ENCODE measurements around the gene ZNF770. TPM values are rescaled to one million over a fixed set of nuclear protein-coding genes. Genes with fewer than 3 reads are reported as not detected.

Gene ZNF770
- total and polyA plus RNA-seq, 2 of the 4 experiments (the other 2 are of a cell fraction), result 9.4 to 26.5 TPM

- CTCF ChIA-PET, result no interaction called here
- H4K8ac ChIP-seq (ENCODE audit: low read depth in 2 of 2, low read length in 2 of 2), result no peak overlapping the region
- no peak overlapping the region for H2BK120ac ChIP-seq (ENCODE audit: low read depth, low read length)
- dilution Hi-C loops (cut with HindIII; ENCODE audit: low sequenced_read_pairs, unreplicated experiment), result no loop called here
- no CpG with 5 or more reads among the region's 6 CpGs for WGBS, 2 experiments (ENCODE audit: extremely low coverage in 2 of 2, insufficient read length in 1 of 2)
- H3K4me3 ChIP-seq (ENCODE audit: insufficient read depth, low read depth, low read length), result no peak overlapping the region
- no peaks in the 10 kb centered on the region; the same call in 1 of the 2 replicates for H4K20me1 ChIP-seq (ENCODE audit: insufficient read depth, low read length)
- no peak overlapping the region for H3K23ac ChIP-seq (ENCODE audit: low read depth, low read length)
- H3K9me1 ChIP-seq (ENCODE audit: insufficient read depth, low read length), result no peaks in the 10 kb centered on the region
- no peak overlapping the region for H2BK20ac ChIP-seq (ENCODE audit: low read depth, low read length)
- DNase-seq (peak; percentile 84), ATAC-seq (ENCODE audit: low read depth) (peak; percentile 64)
- in situ Hi-C loops (cut with MboI; ENCODE audit: low sequenced_read_pairs), result no loop called here
- H4K5ac ChIP-seq (ENCODE audit: low read depth, low read length), result no peak overlapping the region
- no peak overlapping the region for H2BK15ac ChIP-seq (ENCODE audit: low read depth, low read length)
- H3K36me3 ChIP-seq (ENCODE audit: control insufficient read depth, insufficient read depth, low read length), result peaks cover 13% of the 10 kb centered on the region
- no peak overlapping the region for H3K9ac ChIP-seq (ENCODE audit: low read depth, low read length)
- H3K27me3 ChIP-seq (ENCODE audit: control insufficient read depth, insufficient read depth, low read length), result no peaks in the 10 kb centered on the region
- H3K14ac ChIP-seq (replicated peaks; ENCODE audit: low read depth, low read length), result no peak overlapping the region
- BruUV-seq (replicated peaks), result no TSS peak
- intact Hi-C loops (cut with micrococcal nuclease), result no loop called here
- no peak overlapping the region for H2AFZ ChIP-seq (replicated peaks; ENCODE audit: low read length, poor library complexity)
- H2AK5ac ChIP-seq (ENCODE audit: low read depth, low read length), result no peak overlapping the region
- no peak overlapping the region for H3K4me2 ChIP-seq (ENCODE audit: low read depth, low read length)
- TF ChIP-seq CHD1 (IDR thresholded peaks at IDR 0.05; ENCODE audit: low read depth, low read length), result no peak
- no peak for TF ChIP-seq MAZ (IDR thresholded peaks at IDR 0.05; ENCODE audit: borderline replicate concordance, low read depth, low read length)
- no peak for TF ChIP-seq ELK1 (IDR thresholded peaks at IDR 0.05; ENCODE audit: borderline replicate concordance, low read depth, low read length)
- TF ChIP-seq POLR2A (IDR thresholded peaks at IDR 0.05; ENCODE audit: low read depth, low read length), result no peak
- no peak for TF ChIP-seq NFE2L2 (IDR thresholded peaks at IDR 0.05; ENCODE audit: low read depth, low read length)
- no peak for TF ChIP-seq SMC3 (IDR thresholded peaks at IDR 0.05; ENCODE audit: low read depth, low read length)
- no peak for TF ChIP-seq FOS (IDR thresholded peaks at IDR 0.05; ENCODE audit: low read depth, low read length)
- no peak for TF ChIP-seq RCOR1 (IDR thresholded peaks at IDR 0.05; ENCODE audit: insufficient replicate concordance, low read length)
- TF ChIP-seq MAFK (IDR thresholded peaks at IDR 0.05; ENCODE audit: low read depth, low read length), result no peak
- TF ChIP-seq CEBPB (IDR thresholded peaks at IDR 0.05; ENCODE audit: low read depth, low read length), result no peak
- TF ChIP-seq MXI1 (IDR thresholded peaks at IDR 0.05; ENCODE audit: borderline replicate concordance, low read depth, low read length), result no peak
- TF ChIP-seq CTCF (conservative IDR thresholded peaks at IDR 0.05; ENCODE audit: low read depth, low read length), result no peak
- no peak for TF ChIP-seq RFX5 (IDR thresholded peaks at IDR 0.05; ENCODE audit: low read depth, low read length)
- no peak for TF ChIP-seq USF2 (IDR thresholded peaks at IDR 0.05; ENCODE audit: low read depth, low read length)
- no peak for TF ChIP-seq BHLHE40 (IDR thresholded peaks at IDR 0.05; ENCODE audit: low read depth, low read length)
- no peak overlapping the region for H2AK9ac ChIP-seq (replicated peaks; ENCODE audit: low read depth, low read length, poor library complexity)
- H4K91ac ChIP-seq (ENCODE audit: insufficient read depth, low read depth, low read length), result no peak overlapping the region
- no peaks in the 10 kb centered on the region for H3K9me3 ChIP-seq (ENCODE audit: control insufficient read depth, insufficient read depth, low read length)
- no peak overlapping the region for H3K27ac ChIP-seq (ENCODE audit: insufficient read depth, low read length)
- POLR2A ChIA-PET (ENCODE audit: unreplicated experiment), result no interaction called here
- no peak overlapping the region for H3K4ac ChIP-seq (ENCODE audit: low read depth, low read length)
- H3K79me1 ChIP-seq (ENCODE audit: low read depth in 1 of 2, low read length in 2 of 2), result no peaks in the 10 kb centered on the region
- H3K56ac ChIP-seq (ENCODE audit: extremely low read depth, insufficient read depth, low read length), result no peak overlapping the region
- 0 out of 2 replicates have a peak, but pooled peaks cover 1% of the 10 kb centered on the region for H3K4me1 ChIP-seq (ENCODE audit: control insufficient read depth, insufficient read depth, low read length)
- H2BK5ac ChIP-seq (ENCODE audit: low read depth, low read length, poor library complexity, severe bottlenecking), result no peak overlapping the region
- no peak overlapping the region for H3K18ac ChIP-seq (ENCODE audit: low read depth, low read length)
These were observed 45.7 kb downstream of the ZNF770 start for GRCh38 chr15:34942363-34942762.
